ENCODE results near the gene ATP11B. TPM values are rescaled to one million over a fixed set of nuclear protein-coding genes. Genes with fewer than 3 reads are reported as not detected.
"Not testable (repeated sequence)": the region's sequence is repeated elsewhere in the genome, so short reads cannot be mapped to it uniquely, and the experiment has no call there.

Gene ATP11B
- total RNA-seq, 4 donors from 2014 or later = 59.0 to 117 (median 75.7) TPM

DNA sequence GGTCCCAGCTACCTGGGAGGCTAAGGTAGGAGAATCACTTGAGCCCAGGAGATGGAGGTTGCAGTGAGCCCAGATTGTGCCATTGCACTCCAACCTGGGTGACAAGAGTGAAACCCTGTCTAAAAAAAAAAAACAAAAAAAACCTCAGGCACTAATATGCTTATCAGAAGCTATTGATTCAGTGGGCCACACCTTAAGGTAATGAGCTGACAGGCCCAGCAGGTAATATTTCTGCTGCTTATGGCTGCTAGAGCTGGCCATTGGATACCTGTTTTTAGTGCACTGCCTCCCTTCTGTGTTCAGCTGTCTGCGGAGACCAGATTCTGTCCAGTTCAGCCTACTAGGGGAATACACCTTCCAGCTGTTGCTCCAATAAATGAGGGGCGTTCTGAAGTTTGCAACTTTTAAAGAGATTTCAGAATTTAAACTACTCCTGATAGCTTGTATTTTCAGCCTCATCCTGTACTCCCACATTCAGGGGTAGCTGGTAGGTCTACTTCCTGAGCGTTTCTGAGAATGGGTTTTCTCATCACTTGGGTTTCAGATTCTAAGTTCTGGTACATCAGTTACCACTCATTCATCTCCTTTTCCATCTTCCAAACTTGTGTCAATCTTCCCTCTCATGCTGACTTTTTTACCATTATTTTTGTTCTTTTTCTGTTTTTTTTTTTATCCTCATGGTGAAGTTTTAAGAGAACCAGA is 69.0 kb downstream of the ATP11B start:
- no peak for DNase-seq (ENCODE audit: low spot score)
- ATAC-seq (ENCODE audit: low FRiP score) = no peak
- TF ChIP-seq, protein P1, sequence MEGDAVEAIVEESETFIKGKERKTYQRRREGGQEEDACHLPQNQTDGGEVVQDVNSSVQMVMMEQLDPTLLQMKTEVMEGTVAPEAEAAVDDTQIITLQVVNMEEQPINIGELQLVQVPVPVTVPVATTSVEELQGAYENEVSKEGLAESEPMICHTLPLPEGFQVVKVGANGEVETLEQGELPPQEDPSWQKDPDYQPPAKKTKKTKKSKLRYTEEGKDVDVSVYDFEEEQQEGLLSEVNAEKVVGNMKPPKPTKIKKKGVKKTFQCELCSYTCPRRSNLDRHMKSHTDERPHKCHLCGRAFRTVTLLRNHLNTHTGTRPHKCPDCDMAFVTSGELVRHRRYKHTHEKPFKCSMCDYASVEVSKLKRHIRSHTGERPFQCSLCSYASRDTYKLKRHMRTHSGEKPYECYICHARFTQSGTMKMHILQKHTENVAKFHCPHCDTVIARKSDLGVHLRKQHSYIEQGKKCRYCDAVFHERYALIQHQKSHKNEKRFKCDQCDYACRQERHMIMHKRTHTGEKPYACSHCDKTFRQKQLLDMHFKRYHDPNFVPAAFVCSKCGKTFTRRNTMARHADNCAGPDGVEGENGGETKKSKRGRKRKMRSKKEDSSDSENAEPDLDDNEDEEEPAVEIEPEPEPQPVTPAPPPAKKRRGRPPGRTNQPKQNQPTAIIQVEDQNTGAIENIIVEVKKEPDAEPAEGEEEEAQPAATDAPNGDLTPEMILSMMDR (IDR thresholded peaks at IDR 0.05) = no peak

DNA sequence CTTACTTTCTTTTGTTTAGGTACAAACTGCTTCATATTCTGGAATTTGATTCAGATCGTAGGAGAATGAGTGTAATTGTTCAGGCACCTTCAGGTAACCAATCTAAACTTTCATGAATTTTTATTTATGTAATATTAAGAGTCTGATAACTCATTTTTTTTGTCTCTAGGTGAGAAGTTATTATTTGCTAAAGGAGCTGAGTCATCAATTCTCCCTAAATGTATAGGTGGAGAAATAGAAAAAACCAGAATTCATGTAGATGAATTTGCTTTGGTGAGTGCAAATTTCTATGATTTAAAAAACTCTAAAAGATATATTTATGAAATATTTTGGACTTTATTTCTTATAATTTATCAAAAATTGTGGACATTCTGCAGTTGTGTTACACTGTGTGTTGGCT is 75.8 kb downstream of the ATP11B start:
- no peak for ATAC-seq (ENCODE audit: low FRiP score)
- TF ChIP-seq, protein P1 (IDR thresholded peaks at IDR 0.05) = no peak
- no peak for DNase-seq (ENCODE audit: low spot score)

DNA sequence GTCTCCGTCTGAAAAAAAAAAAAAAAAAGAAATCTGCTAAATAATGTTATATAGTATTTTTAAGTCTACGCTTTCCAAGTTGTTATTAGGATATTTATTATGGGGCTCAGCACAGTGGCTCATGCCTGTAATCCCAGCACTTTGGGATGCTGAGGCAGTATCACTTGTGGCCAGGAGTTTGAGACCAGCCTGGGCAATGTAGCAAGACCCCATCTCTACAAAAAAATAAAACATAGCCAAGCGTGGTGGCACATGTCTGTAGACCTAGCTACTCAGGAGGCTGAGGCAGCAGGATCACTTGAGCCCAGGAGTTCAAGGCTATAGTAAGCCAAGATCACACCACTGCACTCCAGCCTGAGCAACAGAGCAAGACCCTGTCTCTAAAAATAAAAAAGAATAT is 77.6 kb downstream of the ATP11B start:
- ATAC-seq (ENCODE audit: low FRiP score); DNase-seq (ENCODE audit: low spot score): not testable (repeated sequence)

DNA sequence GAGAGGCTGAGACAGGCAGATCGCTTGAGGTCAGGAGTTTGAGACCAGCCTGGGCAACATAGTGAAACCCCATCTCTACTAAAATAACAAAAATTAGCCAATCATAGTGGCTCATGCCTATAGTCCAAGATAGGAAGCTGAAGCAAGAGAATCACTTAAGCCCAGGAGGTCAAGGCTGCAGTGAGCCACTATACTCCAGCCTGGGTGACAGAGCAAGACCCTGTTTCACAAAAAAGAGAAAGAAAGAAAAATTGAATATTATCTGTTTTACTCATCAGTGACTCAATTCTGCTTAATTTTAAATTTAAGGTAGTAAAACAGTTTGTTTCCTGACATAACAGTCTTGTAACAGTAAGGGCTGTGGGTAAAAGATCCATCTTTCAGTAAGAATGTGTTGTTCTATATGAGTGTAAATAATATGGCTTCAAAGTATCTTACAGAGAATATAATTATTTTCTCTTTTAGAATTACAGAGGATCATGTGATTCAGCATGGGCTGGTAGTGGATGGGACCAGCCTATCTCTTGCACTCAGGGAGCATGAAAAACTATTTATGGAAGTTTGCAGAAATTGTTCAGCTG is 85.8 kb downstream of the ATP11B start:
- TF ChIP-seq, protein P1 (IDR thresholded peaks at IDR 0.05) = no peak
- ATAC-seq (ENCODE audit: low FRiP score) = no peak
- DNase-seq (ENCODE audit: low spot score) = no peak

DNA sequence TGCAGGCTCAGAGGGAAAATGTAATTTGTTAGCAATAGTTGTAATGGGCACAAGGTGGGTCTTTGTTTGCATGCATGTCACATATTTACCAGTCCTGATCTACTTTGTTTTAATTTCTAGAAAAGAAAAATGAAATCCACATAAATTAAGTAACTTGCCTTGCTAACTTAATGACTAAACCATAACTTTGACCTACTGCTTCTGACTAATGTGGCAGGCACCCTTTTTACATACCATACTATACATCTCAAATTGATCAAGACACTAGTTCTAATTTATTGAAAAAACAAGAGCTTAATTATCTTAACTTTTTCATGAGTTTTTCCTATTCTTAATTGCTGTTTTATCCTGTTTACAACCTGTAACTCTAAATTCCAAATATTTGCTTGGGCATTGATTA is 93.2 kb downstream of the ATP11B start:
- ATAC-seq (ENCODE audit: low FRiP score) = no peak
- TF ChIP-seq, protein P1 (IDR thresholded peaks at IDR 0.05) = no peak
- no peak for DNase-seq (ENCODE audit: low spot score)

DNA sequence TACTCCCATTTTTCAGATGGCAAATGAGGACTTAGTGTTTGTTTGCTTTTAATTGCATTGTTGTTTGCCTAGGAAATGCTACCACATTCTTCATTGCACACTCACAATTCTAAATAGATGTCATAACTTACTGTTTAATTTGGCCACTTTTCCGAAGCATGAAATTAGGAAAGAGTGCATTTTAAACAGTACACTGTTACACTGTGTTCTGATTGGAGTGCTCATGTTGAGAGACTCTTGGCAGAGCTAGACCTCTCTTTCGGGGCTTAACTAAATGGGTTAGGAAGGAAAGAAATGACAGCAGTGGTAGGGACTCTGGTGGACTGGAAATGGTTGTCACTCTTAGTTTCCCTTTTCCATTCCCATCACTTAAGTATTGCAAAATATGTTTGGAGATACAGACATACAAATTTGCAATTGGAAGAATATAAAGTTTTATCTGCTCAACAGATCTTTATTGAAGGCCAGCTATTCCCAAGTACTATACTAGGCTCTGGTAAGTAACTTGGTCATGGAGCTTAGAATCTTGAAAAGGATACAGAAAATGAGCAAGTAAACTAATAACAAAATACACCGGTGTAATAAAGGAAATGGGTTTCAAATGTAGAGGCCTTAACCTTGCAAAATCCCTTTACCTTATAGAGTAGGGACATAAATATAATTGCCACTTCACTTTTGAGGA is 96.8 kb downstream of the ATP11B start:
- ATAC-seq (ENCODE audit: low FRiP score) = no peak
- no peak for DNase-seq (ENCODE audit: low spot score)
- TF ChIP-seq, protein P1 (IDR thresholded peaks at IDR 0.05) = no peak

DNA sequence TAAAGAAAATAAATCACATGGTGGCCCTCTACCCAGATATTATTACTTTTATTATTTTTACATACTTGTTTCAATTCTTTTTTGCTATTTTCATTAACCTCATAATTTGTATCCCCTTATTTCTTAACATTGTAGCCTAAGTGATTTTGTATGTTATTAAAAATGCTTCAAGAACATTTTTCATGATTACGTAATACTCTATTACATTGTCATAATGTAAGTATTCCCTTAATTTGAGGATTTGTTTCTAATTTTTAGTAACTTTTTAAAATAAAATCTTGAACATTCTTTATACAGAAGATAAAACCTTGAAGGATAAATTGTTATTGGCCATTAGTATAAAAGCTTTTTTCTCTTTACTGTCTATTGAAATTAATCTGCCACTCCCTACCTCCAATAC is 98.1 kb downstream of the ATP11B start:
- no peak for ATAC-seq (ENCODE audit: low FRiP score)
- TF ChIP-seq, protein P1 (IDR thresholded peaks at IDR 0.05) = no peak
- DNase-seq (ENCODE audit: low spot score) = no peak

Measured in omental fat pad (tissue), 4 donors.